ENCODE results near the gene IFITM2.
"Not testable (repeated sequence)": the region's sequence is repeated elsewhere in the genome, so short reads cannot be mapped to it uniquely, and the experiment has no call there.

IFITM2 gene

GRCh38 chr11:308740-309665, 1.4 kb downstream of the IFITM2 start:
- DNase-seq (ENCODE audit: low read depth in 2 of 2) = not testable (repeated sequence)

GRCh38 chr11:309979-310572, 2.5 kb downstream of the IFITM2 start:
- not testable (repeated sequence) for DNase-seq (ENCODE audit: low read depth in 2 of 2)

GRCh38 chr11:311013-311748, 3.6 kb downstream of the IFITM2 start:
- DNase-seq (ENCODE audit: low read depth in 2 of 2) = not testable (repeated sequence)

- DNase-seq (ENCODE audit: low read depth in 2 of 2) = no peak
Observed at GRCh38 chr11:312092-312816, 4.6 kb downstream of the IFITM2 start.

GRCh38 chr11:313304-313786, 5.7 kb downstream of the IFITM2 start:
- DNase-seq (ENCODE audit: low read depth in 2 of 2) = no peak

- peak in 1 of 2 donors; percentile 34 for DNase-seq (ENCODE audit: low read depth in 2 of 2)
Observed at GRCh38 chr11:313787-314553, 6.4 kb downstream of the IFITM2 start, which contains the start of gene IFITM1. TSS of gene IFITM1 (plus strand) at chr11:314040. CDS start at chr11:314171, 131 bp downstream.

- not testable (repeated sequence) for DNase-seq (ENCODE audit: low read depth in 2 of 2)
Observed at GRCh38 chr11:314554-314875, 6.9 kb downstream of the IFITM2 start.

- no peak for DNase-seq (ENCODE audit: low read depth in 2 of 2)
Observed at GRCh38 chr11:315051-315481, 7.5 kb downstream of the IFITM2 start.

- DNase-seq (ENCODE audit: low read depth in 2 of 2) = no peak
Observed at GRCh38 chr11:315516-315994, 7.9 kb downstream of the IFITM2 start.

- no peak for DNase-seq (ENCODE audit: low read depth in 2 of 2)
Observed at GRCh38 chr11:316031-316701, 8.6 kb downstream of the IFITM2 start.

GRCh38 chr11:316891-317301, 9.3 kb downstream of the IFITM2 start:
- no peak for DNase-seq (ENCODE audit: low read depth in 2 of 2)

- not testable (repeated sequence) for DNase-seq (ENCODE audit: low read depth in 2 of 2)
Observed at GRCh38 chr11:317668-318404, 10.2 kb downstream of the IFITM2 start.

GRCh38 chr11:318405-319120, 10.9 kb downstream of the IFITM2 start:
- DNase-seq (ENCODE audit: low read depth in 2 of 2) = not testable (repeated sequence)

- not testable (repeated sequence) for DNase-seq (ENCODE audit: low read depth in 2 of 2)
Observed at GRCh38 chr11:319121-319887, 11.7 kb downstream of the IFITM2 start.

- DNase-seq (ENCODE audit: low read depth in 2 of 2) = not testable (repeated sequence)
Observed at GRCh38 chr11:319888-320273, 12.3 kb downstream of the IFITM2 start.

- no peak for DNase-seq (ENCODE audit: low read depth in 2 of 2)
Observed at GRCh38 chr11:324156-324555, 16.5 kb downstream of the IFITM2 start.

- not testable (repeated sequence) for DNase-seq (ENCODE audit: low read depth in 2 of 2)
Observed at GRCh38 chr11:324593-325517, 17.2 kb downstream of the IFITM2 start.
